Esophagus squamous epithelium (tissue), 4 donors: ENCODE results near the gene VIPR2.

Experiments used
- POLR2A ChIP-seq, 4 donors: fragments of 450-650 bp; IDR thresholded peaks; one replicate each; pipeline ENCODE4 v1.6.1; 2017; ENCODE audit warnings: antibody characterized with exemption in 4 of 4, mild to moderate bottlenecking in 4 of 4, moderate library complexity in 3 of 4
- TF ChIP-seq, protein P1 (sequence below), 6 experiments: fragments of 450-650 bp in 4 of 6; fragments of 200-600 bp in 2 of 6; sonication (generic) in 2 of 6; IDR thresholded peaks; one replicate each; pipeline ENCODE4 v1.5.1; 2016 to 2019; ENCODE audit warnings: antibody characterized with exemption in 6 of 6, mild to moderate bottlenecking in 4 of 6, moderate library complexity in 4 of 6

DNA sequence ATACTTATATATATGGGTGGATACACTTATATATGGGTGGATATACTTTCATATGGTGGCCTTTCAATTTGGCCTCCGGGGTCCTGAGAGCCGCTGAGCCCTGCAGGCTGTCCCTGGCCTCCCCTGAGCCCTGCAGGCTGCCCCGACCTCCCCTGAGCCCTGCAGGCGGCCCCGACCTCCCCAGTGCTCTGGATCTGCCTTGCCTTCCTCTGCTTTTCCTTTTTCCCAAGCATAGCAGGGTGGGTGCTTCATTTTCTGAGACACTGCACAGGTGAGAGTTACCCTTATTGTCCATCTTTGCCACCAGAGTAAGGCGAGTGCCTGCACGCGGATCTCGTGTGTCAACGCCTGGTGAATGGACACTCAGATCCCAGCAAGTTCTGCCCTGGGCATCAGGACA lies 106.6 kb downstream of the VIPR2 start:
- TF ChIP-seq, protein P1, sequence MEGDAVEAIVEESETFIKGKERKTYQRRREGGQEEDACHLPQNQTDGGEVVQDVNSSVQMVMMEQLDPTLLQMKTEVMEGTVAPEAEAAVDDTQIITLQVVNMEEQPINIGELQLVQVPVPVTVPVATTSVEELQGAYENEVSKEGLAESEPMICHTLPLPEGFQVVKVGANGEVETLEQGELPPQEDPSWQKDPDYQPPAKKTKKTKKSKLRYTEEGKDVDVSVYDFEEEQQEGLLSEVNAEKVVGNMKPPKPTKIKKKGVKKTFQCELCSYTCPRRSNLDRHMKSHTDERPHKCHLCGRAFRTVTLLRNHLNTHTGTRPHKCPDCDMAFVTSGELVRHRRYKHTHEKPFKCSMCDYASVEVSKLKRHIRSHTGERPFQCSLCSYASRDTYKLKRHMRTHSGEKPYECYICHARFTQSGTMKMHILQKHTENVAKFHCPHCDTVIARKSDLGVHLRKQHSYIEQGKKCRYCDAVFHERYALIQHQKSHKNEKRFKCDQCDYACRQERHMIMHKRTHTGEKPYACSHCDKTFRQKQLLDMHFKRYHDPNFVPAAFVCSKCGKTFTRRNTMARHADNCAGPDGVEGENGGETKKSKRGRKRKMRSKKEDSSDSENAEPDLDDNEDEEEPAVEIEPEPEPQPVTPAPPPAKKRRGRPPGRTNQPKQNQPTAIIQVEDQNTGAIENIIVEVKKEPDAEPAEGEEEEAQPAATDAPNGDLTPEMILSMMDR (IDR thresholded peaks at IDR 0.05), result no peak
- TF ChIP-seq POLR2A (IDR thresholded peaks at IDR 0.05), result no peak
